GM21825 (cell line): ENCODE measurements around the gene LAIR2.
"Not testable (repeated sequence)": the region's sequence is repeated elsewhere in the genome, so short reads cannot be mapped to it uniquely, and the experiment has no call there.

Source experiments
- ATAC-seq: cut with Tn5 transposase; IDR thresholded peaks from one replicate; pipeline ENCODE4 v1.9.1; 2021; ENCODE audit warnings: mild to moderate bottlenecking, moderate library complexity; ENCODE audit not compliant: unreplicated experiment

The LAIR2 gene

GRCh38 chr19:54464044-54464629 lies 38.5 kb upstream of the LAIR2 start:
- ATAC-seq, result peak; percentile 41

GRCh38 chr19:54464630-54465425 lies 37.8 kb upstream of the LAIR2 start:
- ATAC-seq, result peak; percentile 36

GRCh38 chr19:54465426-54466109 lies 37.1 kb upstream of the LAIR2 start:
- no peak for ATAC-seq

GRCh38 chr19:54466110-54466480 lies 36.5 kb upstream of the LAIR2 start:
- ATAC-seq, result not testable (repeated sequence)

GRCh38 chr19:54469496-54469934 lies 33.1 kb upstream of the LAIR2 start:
- no peak for ATAC-seq

GRCh38 chr19:54470276-54470887 lies 32.2 kb upstream of the LAIR2 start:
- ATAC-seq, result no peak

GRCh38 chr19:54470991-54471782 lies 31.4 kb upstream of the LAIR2 start:
- no peak for ATAC-seq

GRCh38 chr19:54473071-54473891 lies 29.4 kb upstream of the LAIR2 start, which contains the start of gene CDC42EP5:
Gene CDC42EP5, minus strand, starts transcription at chr19:54473296. Its CDS starts 7,749 bp downstream, at chr19:54465547.
- no peak for ATAC-seq

GRCh38 chr19:54473892-54474372 lies 28.7 kb upstream of the LAIR2 start:
- ATAC-seq, result no peak

DNA sequence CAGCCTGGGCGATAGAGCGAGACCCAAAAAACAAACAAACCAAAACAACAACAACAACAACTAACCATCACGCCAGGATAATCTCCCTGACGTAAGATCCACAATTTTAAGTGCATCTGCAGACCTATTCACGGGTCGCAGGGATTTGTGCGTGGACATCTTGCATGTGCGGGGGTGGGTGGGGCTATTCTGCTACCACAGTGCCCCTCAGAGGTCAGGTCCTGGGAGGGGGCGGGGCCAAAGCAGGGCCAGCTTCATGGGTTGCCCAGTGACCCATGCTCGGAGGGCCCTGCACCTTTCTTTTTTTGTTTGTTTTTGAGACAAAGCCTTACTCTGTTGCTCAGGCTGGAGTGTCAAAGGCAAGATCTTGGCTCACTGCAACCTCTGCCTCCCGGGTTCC lies 26.9 kb upstream of the LAIR2 start:
- ATAC-seq, result no peak

DNA sequence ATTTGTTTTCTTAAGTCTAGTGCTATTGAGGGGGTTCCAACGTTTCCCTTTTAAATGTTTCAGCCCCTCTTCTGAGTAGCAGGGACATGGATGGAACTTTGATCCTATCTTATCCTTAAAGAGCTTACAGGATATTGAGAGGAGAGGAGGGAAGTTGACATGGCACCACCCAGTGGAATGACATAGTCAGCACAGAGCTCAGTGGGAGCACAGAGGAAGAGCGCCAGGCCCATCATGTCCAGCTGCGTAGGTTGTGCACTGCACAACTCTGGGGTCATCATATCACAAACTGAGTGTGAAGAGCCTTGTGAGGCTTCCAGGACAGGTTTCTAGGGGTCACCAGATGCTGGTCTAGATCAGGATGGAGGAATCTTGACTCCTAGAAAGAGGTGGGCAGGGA lies 25.0 kb upstream of the LAIR2 start:
- no peak for ATAC-seq

DNA sequence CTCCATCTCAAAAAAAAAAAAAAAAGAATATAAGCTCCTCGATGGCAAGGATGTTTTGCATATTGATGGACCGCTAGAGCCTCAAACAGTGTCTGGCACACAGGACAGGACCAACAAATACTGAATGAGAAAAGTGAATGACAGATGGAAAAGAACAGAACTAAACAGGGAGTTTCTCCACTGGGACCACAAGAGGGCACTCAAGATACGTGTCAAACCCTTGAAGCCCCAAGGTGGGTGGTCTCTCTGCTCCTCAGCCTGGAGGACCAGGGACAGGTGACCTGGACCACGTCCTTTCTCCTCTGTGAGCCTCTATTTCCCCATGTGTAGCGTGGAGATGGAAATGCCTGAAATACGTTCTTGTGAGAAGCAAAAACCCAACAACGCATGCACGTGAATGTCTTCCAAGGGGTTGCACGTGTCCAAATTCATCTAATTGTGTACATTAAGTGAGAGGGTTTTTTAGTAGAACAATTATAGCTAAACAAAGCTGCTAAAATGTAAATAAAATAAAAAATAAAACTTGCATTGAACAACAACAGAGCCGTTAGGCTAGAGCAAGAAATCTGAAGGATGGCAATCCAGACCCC lies 23.9 kb upstream of the LAIR2 start:
- no peak for ATAC-seq

- ATAC-seq, result no peak
These were observed 22.6 kb upstream of the LAIR2 start for GRCh38 chr19:54480051-54480450.

GRCh38 chr19:54481326-54481930 lies 21.2 kb upstream of the LAIR2 start:
- ATAC-seq, result no peak

DNA sequence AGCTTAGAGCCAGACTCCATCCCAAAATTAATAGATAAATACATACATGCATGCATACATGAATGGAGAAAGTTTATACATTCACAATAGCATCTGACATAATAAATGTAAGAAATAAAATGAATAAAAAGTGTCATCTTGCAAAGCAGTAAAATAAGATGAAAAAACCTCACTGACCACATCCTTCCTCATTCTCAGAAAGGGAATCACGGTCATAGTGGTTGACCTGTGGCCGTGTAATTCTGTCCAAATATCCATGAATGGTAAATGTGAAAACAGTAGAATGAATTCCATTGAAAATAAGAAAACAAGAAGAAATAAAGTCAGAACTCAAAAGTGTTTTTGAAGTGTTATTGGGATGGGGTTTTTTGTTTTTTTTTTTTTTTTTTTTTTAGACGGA lies 19.7 kb upstream of the LAIR2 start:
- no peak for ATAC-seq

DNA sequence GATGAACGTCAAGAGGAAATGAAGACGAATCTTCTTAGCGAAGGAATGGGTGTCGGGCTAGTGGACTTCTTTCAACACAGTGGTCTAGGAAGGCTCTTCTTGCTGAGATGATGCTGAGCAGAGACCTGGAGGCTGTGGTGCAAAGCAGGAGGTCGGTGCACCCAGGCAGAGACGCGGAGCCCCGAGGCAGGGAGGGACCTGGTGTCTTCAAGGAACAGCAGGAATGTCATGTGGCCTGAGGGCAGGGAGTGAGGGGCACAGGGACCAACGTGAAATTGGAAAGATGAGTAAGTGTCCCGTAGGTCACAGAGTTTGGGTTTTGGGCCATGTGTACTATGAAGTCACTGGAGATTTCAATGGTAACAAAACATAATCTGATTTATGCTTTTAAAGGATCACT lies 18.2 kb upstream of the LAIR2 start:
- no peak for ATAC-seq

- no peak for ATAC-seq
These were observed 16.8 kb upstream of the LAIR2 start for GRCh38 chr19:54485851-54486250.

GRCh38 chr19:54489341-54489740 lies 13.3 kb upstream of the LAIR2 start:
- no peak for ATAC-seq

- ATAC-seq, result no peak
These were observed 12.9 kb upstream of the LAIR2 start for GRCh38 chr19:54489766-54490165.
